Fibroblast of skin of left quadriceps (primary cell): Measurements from ENCODE around the gene S100A16.
A peak's percentile ranks its signal among the peaks of the same experiment; 100 is the strongest.
"Not testable (repeated sequence)": the region's sequence is repeated elsewhere in the genome, so short reads cannot be mapped to it uniquely, and the experiment has no call there.

Source experiments
- DNase-seq, 2 experiments: peaks; one replicate each; pipeline ENCODE4 v3.0.0-alpha.2; 2013; ENCODE audit warnings: low read depth in 2 of 2

The S100A16 gene, protein sequence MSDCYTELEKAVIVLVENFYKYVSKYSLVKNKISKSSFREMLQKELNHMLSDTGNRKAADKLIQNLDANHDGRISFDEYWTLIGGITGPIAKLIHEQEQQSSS

DNA sequence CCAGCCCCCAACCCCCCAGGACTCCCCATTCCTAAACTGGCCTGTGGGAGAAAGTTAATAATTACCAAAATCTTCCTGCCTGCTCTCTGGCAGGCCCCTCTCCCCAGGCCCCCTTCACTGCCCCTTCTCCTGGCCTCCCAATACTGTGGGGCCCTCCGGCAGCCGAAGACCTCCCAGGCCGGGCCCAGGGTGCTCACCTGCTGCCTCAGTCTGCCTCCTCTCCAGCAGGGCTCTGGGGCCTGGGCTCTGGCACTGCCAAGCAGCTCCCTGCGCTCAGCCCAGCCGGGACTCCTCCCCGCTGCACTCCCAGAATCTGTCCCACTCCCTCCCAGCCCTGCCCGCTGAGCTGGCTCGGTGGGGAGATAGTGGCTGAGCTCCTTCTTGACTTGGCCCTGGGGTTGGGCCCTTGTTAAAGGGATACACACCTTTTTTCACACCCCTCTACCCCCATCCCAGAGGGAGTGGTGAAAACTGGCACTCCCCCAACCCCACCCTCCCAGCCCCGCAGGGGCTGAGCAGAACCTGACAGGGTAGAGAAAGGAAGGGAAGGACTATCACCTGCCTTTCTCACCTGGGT is at the start of gene S100A16:
TSS of gene S100A16 (minus strand) at position 383 of the 577 bp plus-strand sequence. CDS start 4,986 bp downstream, outside the sequence.
- no peak for DNase-seq

DNA sequence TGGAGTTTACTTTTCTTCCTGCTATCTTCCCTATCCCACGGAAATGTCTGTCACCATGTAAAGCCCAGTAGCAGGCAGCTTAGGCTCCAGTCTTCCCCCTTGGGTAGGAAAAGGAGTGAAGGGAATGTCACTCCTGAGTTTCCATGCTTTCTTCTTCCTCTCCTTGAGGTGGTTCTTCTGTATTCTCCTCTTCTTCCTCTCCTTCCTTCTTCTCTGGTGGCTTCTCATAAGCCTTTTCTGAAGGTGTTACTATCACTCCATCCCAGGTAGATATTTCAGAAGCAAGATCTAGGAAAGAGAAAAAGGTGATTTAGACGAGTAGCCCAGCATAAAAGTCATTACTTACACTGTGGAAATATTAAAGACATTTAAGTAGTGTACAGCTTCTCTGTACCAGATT is 49.3 kb upstream of the S100A16 start:
- no peak for DNase-seq

GRCh38 chr1:153661111-153661708 is 48.3 kb upstream of the S100A16 start:
- DNase-seq = no peak

GRCh38 chr1:153659656-153660055 is 46.7 kb upstream of the S100A16 start:
- no peak for DNase-seq

DNA sequence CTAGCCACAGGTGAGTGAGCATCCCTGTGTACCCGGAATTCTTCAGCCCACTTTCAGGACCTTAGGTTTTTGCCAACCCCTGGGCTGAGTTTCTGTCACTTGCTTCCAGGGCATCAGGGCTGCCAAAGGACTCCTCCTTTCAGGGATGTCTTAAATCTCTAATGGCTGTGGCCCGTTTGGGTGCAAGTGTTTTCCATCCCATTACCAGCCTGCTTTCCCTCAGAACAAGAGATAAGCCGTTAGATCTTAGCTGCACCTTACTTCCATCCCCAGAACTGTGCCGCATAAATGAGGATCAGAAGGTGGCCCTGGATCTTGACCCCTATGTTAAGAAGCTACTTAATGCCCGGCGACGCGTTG is 46.2 kb upstream of the S100A16 start:
- no peak for DNase-seq

DNA sequence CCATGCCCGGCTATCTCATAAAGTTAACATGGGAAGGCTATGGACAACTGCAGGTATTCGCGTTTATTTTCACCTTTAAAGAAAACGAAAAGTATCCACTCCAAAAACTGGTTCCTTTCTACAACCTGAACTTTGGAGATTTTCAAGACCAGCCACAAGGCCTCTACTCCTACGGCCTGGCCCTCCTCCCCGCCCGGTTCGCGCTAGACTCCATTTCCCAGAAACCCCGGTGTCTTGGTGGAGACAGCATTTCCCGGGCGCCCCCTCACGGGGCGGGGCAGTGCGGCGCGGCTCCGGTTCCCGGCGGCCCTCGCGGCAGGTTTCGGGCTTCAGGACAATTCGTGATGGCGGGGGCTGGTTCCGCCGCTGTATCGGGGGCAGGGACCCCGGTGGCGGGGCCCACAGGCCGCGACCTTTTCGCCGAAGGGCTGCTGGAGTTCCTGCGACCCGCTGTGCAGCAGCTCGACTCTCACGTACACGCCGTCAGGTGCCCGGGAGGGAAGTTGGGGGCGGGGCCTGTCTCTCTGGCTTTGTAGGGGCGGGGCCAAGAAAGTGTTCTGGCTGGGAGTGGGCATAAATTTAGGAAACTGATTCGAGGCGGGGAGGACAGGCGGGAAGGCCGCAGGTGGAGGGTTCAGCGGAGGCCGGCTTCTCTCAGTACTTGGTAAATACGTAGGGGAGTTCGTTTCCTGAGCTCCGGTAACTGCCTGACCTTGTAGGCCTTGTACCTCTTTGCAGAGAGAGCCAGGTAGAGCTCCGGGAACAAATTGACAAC is 45.6 kb upstream of the S100A16 start, which contains the start of gene SNAPIN:
TSS of gene SNAPIN (plus strand) at position 304 of the 775 bp plus-strand sequence. CDS start at position 345, 41 bp downstream.
- DNase-seq = peak; percentile 67 to 73

GRCh38 chr1:153655333-153655732 is 42.4 kb upstream of the S100A16 start:
- DNase-seq = no peak

GRCh38 chr1:153652805-153653500 is 40.0 kb upstream of the S100A16 start:
- no peak for DNase-seq

DNA sequence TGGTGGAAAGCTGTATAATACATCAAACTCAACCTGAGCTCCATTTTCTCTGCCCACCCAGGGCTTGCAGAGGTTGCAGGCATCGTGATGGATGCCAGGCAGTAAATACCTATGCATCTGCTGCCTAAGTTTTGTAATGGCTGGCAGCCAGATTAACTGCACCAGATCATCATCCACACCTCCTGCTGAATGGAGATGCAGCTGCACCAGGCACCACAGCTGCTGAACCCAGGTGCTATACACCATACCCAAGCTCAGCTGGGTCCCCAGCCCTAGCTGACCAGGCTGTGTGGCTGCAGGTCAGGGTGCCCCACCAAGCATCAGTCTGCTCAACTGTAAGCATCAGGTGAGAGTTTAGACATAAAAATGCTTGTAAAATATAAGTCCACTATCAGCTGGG is 38.8 kb upstream of the S100A16 start:
- DNase-seq = no peak

DNA sequence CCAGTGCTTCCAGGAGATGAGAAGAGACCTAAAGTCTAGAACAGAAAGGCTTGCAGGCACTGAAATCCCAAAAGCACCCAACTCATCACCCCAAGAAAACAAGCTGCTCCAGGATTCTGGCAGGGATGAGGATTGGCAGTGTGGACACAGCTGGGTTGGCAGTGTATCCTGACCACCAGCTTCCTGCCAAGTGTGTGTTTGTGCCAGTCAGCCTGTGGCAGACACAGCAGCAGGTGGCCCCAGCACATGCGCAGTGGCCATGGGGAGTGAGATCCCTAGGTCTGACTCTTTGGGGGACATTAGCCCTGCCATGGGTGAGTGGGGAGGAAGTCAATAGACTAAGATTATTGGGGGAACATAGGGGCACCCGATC is 36.9 kb upstream of the S100A16 start:
- DNase-seq = no peak

DNA sequence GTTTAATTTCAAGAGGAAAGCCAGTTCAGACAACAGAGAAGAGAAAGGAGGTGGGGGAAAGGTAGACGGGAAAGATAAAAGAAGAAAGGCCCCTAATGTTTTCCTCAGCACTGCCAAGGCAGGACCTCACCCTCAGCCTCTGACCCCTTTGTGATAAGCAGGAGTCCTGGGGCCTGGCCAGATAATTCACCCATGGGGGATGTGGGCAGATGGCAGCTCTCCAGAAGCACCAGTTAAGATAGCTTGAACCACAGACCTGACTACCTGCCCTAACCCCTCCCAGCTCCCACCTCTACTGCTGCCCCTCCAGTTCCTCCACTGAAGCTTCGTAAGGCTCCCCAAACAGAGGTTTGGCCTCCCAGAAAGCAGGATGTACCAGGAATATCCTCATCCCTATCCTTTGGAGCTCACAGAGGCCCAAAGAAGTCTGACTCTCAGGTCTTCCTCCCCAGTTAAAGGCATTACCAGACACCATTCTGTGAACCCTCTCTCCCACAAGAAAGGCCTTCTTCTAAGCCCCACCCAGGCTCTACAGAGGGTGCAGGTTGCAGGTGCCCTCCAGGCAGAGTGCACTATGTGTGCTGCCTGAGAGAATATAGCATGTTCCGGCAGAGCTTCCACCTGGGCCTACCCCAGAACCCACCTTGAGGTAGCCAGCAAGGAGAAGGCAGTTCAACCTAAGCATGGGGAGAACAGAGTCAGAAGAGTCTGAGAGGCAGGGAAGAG is 36.4 kb upstream of the S100A16 start:
- DNase-seq = no peak

DNA sequence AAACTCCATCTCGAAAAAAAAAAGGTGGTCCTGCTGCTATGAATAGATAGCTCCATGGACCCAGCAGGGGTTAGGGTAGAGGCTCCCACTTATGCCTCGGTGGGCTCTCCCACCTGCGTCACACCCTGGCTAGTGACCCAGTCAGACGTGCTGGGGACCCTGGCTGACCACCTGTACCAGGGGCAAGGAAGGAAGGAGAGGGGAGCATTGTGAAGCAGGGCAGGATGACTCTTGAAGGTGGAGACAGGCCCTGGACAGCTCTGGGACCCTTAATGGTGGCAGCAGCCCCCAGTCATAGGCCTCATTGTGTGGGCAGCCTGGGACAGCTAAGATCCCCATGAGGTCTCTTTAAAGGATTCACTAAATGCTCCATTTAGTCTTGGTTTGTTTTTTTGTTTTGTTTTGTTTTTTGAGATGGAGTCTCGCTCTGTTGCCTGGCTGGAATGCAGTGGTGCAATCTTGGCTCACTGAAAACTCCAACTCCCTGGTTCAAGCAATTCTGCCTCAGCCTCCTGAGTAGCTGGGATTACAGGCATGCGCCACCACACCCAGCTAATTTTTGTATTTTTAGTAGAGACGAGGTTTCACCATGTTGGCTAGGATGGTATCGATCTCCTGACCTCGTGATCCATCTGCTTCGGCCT is 35.2 kb upstream of the S100A16 start:
- no peak for DNase-seq

- no peak for DNase-seq
Observed at GRCh38 chr1:153647346-153647714, 34.4 kb upstream of the S100A16 start.

GRCh38 chr1:153646672-153647345 is 33.9 kb upstream of the S100A16 start:
- DNase-seq = no peak

GRCh38 chr1:153643816-153644215 is 30.9 kb upstream of the S100A16 start:
- no peak for DNase-seq

- no peak for DNase-seq
Observed at GRCh38 chr1:153643100-153643499, 30.2 kb upstream of the S100A16 start.

GRCh38 chr1:153642161-153642560 is 29.2 kb upstream of the S100A16 start:
- no peak for DNase-seq

- no peak for DNase-seq
Observed at GRCh38 chr1:153640861-153641260, 27.9 kb upstream of the S100A16 start.

DNA sequence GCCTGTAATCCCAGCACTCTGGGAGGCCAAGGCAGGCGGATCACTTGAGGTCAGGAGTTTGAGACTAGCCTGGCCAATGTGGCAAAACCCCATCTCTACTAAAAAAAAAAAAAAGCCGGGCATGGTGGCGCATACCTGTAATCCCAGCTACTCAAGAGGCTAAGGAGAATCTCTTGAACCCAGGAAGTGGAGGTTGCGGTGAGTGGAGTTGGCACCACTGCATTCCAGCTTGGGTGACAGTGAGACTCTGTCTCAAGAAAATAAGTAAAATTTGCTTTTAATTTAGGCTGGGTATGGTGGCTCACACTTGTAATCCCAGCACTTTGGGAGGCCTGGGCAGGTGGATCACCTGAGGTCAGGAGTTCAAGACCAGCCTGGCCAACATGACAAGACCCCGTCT is 27.3 kb upstream of the S100A16 start:
- DNase-seq = not testable (repeated sequence)

- DNase-seq = no peak
Observed at GRCh38 chr1:153639280-153639679, 26.3 kb upstream of the S100A16 start.

GRCh38 chr1:153638261-153638660 is 25.3 kb upstream of the S100A16 start:
- no peak for DNase-seq
